DMS79 (cell line): ENCODE data around the gene CRACR2B.

Experiments used
- DNase-seq: peaks from one replicate; lab custom pipeline; 2025; lab: John Stamatoyannopoulos, UW

The CRACR2B gene

DNA sequence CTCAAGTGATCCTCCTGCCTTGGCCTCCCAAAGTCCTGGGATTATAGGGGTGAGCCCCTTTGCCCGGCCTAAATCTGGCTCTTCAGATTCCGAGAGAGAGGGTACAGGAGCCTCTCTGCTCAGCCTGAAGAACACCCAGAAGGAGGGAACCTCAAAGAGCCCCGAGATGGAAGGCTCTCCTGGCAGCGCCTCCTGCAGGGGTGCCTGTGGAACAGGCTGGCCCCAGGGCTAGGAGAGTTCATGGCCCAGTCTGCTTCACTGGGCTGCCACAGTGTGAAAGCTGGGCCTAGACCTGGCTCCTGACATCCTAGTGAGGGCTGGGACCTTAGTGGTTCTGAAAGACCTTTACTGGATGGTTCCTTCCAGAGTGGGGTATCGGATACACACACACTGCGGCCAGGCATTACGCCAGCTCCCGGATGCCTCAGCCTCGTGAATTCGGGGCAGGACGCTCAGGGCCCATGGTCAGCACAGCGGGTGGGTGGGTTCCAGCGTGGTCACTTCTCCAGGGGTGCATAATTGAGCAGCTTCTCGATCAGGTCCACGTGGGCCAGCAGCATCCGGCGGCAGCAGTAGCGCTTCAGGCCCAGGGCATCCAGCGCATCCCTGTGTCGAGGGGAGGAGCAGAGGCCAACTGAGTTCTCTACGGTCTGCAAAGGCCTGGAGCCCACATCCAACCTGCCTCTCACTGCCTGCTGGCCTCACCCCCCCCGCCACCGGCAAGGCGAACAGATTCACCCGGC lies 12.3 kb downstream of the CRACR2B start:
- no peak for DNase-seq

DNA sequence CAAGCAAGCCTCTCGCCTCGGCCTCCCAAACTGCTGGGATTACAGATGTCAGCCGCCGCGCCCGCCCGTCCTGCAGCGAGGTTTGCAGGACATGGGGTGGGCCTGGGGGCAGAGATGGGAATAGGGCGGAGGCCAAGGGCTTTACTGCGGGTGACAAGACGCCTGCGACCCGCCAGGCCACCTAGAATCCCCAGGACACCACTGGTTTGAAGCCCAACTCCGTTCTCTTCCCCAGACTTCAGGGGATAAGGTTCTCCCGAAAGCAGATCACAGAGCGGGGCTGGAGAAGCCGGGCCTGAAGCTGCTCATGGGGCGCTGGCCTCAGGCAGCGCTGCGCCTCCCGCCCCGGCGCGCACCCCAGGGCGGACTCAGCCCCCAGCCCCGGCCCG lies 14.3 kb downstream of the CRACR2B start:
- no peak for DNase-seq

DNA sequence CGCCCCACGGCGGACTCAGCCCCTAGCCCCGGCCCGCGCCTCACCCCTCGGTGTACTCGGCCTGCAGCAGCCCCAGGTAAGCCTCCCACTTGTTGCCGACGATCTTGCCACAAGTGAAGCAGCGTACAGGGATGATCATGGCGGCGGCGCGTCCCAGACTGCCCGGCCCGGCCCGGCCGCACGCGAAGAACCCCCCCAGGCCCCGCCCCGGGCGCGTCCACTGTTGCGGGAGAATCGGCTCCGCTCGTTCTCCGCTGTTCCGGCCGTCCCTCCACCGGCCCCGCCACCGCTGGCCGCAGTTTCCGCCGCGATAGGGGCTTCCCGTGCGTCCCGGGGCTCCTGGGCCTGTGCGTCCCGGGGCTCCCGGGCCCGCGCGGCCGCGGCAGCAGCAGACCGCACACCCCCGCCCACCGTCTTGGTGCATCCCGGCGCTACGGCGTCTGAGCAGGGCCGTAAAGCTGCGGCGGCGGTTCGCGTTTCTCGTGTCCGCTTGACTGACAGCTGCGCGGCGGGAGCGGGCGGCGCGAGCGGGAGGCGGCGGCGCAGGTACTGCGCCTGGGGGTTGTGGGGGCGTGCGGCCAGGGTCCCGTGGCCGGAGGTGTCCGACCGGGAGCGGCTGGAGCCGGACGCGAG lies 14.8 kb downstream of the CRACR2B start, which contains the start of the genes POLR2L and TSPAN4:
POLR2L (minus strand) TSS at position 160 of the 633 bp plus-strand sequence; CDS start at position 139, 21 bp downstream.
TSPAN4 (plus strand) TSS at position 483 of the 633 bp plus-strand sequence. CDS start 7,453 bp downstream, outside the sequence.
- DNase-seq = no peak

DNA sequence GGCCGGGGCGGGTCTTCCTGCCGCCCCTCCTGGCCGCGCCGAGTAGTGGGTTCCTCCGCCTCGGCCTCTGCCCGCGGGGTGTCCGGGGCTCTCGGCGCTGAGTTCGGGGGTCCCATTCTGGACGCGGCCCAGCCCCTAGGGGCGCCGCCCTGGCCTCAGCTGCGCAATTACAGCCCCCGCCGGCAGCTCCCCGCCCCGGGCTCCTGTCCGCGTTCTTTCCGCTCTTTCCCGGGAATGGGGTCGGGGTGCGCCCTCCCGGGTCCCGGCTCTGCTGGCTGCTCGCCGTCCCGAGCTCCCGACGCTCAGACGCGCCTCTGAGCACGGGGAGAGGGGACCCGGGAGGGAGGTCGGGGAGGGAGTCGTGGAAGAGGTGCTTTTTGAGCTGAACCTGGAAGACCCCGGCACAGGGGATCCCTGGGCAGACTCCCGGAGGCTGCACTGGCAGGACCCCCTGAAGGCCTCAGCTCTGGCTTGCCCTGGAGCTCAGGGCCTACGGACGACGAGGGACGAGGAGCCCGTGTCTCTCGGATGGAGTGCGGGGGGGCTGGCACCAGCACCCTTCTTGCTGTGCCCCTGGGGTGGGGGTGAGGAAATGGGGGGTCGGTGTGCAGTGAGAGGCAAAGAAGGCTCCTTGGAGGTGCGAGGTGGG lies 15.5 kb downstream of the CRACR2B start:
- no peak for DNase-seq

DNA sequence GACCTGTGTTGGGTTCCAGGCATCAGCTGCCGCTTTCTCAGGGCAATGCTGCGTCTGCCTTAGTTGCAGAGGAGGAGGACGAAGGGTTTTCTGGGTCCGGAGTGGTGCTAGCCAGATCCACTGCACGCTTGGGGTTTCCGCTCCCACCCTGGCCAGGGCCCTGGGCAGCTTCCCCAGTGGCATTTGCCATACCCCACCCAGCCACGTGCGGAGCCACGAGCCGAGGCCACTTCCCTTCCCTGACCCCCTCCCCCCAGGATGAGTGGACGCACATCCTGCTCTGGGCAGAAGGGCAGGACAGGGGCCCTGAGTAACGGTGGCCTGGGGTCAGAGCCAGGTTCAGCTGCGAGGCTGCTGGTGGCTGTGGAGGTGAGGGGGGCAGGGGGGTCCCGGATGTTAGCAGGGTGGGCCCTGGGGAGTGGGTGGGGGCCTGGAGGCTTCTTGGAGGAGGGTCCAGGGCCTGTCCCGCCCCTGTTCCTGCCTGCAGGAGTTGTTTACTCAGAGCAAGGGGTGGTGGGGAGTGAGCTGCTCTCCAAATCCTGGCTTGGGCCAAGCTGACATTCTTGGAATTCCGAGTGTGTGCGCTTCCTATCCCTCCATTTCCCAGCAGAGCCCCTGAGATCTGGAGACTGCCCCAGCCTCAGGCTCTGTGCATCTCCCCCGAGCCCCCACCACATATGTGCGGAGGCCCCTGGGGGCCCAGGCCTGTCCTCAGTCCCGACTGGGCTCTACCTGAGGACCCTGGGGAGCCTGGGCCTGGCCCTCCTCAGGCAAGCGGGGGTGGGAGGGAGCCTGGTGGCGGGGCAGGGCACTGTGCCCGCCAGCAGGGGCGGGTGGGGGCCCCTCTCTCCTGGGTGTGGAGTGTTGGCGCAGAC lies 16.3 kb downstream of the CRACR2B start:
- DNase-seq = no peak

DNA sequence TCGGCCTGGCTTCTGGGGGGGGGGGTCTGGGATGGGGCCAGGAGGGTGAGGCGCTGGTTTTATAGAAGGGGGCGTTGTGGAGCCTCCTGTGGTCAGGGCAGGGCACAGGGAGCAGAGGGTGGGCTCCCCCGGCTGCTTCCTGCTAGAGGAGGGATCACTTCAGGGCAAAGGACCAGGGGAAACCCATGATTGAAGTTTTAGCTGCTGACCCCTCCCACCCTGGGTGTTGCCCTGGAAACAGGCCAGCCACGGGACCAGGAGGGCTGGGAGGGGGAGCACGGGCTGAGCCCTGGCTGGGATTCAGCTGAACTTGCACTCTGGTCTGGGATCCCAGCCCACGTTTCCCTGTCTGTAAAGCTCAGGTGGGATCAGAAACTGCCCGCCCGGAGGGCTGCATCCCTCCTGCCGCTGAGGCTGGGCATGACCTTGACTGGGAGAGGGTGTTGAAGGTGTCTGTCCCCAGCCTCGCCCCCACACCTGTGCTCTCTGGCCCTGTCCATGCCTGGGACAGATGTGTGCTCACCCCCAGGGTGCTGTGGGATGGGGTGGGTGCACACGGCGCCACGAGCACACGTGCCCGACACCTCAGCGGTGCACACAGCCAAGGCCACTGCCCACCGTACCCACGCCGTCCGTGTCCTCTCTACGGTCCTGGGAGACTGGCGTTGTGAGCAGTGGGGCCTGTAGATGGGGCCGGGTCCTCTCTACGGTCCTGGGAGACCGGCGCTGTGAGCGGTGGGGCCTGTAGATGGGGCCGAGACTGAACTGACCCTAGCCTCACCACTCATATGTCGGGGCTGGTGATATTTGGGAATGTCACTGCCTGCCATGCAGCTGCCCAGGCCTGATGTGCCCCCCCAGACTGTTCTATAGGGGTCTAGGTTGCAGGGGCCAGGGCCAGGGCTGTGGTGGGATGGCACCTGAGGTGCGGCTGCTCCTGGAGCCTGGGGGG lies 17.2 kb downstream of the CRACR2B start:
- no peak for DNase-seq

DNA sequence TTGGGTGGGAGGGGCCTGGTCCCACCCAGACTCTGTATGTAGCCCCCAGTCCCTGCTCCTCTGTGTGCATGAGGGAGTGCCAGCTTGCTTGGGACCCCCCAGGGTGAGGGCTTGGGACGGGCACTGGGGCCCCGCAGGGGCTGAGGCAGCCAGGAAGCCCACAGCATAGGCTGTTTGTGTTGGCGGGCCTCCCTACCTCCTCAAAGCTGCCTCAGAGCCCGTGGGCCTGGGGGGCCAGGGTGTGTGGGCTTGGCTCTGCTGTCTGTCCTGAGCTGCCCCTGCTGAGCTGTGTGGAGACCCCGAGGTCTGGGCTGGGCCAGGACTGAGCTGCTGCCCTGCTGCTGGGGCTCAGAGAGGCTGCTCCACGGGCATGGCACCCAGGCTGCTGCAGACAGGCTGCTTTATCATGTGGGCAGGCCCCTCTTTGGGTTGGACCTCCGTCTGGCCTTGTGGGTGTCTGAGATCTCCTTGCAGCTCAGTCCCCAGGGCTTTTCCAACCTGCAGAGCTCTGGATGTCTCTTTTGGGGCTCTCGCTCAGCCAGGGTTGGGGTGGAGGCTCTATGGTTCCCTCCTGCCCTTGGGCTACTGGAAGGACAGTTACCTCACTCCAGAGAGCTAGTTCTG lies 18.3 kb downstream of the CRACR2B start:
- DNase-seq = no peak

DNA sequence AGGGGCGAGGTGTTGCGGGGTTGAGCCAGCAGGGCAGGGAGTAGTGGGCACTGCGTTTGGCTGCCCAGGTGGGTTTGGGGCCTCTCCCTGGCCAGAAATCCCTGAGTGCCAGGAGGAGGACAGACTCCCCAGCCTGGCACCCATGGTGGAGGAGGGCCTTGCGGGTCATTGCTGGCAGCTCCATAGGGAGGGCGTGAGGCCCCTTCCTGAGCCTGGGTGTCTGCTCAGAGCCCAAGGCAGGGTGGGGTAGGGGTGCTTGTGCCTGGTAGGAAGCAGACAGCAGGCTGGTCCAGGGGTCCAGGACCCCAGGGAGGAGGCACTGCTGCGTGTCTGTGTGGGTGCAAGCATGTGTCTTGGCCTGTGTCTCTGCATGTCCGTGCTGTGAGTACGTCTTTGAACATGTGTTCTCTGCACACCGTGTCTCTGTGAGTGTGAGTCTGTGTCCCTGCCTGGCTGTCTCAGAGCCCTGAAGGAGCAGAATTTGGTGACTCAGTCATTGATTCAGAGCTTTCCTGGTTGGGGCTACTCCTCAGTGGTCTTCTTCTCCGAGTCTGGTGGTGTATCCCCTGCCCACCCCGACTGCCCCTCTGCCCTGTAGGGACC lies 18.9 kb downstream of the CRACR2B start:
- no peak for DNase-seq

DNA sequence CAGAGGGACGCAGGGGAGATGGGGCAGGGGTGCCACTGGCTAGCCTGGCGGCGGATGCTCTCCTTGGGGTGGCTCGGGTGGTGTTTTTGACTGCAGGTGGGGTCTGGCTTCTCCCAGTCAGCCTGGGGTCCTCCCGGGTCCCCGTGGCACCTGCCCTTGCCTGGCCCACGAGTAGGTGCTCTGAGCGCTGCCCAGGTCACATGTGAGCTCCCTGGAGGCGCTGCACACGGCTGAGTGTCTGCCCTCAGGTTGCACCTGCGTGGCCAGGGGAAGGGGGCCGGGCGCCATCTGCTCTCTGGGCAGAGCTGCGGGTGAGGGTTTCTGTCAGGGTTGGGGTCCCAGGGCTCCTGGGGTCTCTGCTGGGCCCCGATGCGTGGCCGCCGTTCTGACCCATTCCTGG lies 20.2 kb downstream of the CRACR2B start:
- DNase-seq = no peak

DNA sequence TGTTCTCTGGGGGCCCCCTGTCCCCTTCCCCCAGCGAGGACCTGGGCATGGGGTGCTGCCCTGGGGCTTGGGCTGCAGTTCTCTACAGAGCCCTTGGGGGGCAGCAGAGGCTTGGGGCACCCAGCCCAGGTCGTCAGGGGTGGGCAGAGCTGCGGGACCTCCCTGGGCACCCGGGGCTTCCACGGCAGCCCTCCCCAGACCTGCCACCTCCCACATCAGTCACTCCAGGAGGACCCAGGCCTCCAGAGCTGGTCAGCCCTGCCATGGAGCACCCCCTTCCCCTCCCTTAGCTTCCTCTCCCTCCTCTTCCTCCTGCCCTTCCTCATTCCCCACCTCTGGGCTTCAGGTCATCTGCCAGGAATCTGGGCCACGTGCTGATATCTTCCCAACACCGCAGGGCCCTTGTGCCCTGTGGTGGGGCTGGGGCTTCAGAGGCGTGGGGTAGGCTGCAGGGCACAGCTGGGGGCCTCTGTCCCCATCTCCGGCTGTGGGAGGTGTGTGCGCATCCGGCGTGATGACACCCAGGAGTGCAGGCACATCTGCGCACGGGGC lies 20.7 kb downstream of the CRACR2B start:
- no peak for DNase-seq

DNA sequence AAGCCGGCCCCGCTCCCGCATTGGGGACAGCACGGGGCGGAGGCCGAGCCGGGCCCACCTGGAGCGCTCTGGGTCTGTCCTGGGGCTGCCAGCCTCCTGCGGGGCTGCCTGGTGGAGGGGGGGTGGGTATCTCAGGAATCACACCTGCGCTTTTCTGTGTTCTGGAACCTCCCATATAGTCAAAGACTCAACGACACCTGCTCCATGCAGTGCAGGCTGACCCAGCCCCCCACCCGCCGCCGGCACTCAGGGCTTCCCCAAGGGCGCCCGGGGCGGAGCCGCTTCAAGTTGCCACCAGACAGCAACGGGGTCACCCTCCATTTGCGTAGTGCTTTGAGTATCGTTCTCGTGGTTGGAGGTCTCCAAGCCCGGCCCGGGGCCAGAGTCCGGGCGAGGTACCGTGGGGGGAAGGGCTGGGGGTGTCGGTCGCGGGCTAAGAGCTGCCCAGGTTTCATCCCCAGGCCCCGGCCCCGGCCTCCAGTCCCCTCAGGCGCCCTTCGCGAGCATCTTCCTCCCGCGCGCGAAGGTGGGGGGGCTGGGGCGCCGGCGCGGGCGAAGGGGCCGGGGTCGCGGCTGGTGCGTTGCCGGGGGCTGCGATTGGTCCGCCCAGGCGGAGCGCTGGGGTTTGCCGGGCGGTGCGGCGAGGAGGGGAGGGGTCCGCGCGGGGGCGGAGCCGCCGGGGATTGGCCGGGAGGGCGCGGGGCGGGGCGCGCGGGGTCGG lies 21.5 kb downstream of the CRACR2B start:
- DNase-seq = no peak

DNA sequence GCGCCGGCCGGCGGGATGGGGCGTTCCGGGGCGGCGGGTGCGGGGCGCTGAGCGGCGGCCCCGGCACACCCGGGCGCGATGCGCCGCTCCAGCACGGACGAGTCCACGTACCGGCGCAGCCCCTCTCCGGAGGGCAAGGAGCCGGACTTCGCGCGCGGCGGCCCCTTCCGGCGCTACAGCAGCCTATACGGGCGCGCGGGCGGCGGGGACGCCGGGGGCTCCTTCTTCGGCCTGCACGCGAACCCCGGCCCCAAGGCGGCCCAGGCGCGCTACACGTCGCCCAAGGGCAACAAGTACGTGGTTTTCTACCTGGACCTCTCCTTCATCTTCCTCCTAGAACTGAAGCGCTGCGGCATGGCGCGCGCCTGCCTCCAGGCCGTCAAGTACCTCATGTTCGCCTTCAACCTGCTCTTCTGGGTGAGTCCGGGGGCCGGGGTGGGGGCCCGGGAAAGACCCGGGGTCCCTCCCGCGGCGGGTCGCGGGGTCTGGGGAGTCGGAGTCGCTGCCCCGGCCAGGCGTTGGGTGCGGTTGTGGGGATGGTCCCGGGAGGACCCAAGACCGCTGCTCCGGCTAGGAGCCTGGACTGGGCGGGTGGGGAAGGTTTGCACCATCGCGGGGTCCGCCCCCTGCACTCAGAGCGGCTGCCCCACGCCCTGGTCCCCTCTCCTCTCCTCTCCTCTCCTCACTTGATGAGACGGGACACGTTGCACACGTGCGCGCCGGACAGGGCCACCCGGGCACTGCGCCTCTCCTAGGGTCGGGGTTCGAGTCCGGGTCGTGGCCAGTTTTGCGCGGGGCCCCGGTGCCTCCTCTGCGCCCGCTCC lies 22.4 kb downstream of the CRACR2B start:
- DNase-seq = no peak

DNA sequence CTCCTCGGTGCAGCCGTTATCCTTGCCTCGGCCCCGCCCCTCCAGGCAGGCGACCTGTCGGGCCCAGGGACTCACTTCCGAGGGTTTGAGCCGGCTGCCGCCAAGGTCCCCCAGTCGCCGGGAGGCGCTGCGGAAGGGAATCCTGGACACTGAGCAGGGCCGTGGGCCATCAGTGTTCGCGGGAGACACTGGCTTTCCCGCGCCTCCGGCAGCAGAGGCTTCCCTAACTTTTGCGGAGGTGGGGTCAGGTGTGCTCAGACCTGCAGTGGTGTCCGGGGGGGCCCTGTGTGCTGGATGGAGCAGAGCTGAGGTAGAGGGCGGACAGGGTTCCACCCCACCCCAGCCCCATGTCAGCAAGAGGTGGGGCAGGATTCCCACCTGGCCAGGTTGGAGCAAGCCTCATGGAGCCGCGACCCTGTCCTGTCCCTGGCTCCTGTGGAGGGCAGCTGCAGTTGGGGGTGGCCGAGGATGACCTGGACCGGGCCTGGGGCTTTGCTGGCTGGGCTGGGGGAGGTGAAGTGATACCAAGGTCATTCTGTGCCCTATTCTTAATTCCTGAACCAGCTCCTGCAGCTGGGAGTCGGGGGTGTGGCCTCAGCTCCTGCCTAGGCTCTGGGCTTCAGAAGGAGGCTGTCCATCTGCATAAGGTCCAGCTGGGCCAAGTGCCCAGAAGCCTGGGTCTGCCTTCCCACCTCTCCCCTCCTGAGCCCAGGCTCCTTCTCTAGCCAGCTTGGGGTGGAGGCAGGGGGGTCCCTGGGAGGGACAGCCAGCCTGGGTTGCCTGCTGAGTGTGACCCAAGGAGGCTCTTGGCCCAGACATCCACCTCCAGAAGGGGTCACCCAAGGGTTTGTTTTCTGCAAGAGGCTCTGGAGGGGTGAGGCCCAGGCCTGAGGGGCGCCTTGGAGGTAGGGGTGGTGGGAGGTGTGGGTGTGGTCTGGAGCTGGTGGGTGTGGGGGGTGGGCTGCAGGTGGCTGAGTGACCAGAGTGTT lies 23.4 kb downstream of the CRACR2B start:
- DNase-seq = no peak

DNA sequence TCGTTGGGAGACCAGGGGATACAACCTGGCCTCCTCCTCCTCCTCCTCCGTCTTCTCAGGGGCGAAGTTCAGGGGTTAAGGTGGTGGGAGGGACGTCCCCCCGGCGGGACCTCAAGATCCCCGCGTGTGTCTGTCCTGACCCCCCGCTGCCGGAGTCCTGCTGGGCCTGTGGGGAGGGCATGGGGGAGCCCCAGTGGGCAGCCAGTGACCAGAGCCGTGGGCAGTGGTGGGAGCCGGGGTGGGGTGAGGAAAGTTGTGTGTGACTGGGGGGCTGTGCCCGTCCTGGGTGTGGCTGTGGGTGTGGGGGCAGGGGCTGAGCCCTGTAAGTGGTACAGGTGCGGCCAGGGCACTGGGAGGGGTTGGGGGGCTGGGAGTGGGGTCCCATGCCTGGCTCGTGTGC lies 25.0 kb downstream of the CRACR2B start:
- DNase-seq = no peak

DNA sequence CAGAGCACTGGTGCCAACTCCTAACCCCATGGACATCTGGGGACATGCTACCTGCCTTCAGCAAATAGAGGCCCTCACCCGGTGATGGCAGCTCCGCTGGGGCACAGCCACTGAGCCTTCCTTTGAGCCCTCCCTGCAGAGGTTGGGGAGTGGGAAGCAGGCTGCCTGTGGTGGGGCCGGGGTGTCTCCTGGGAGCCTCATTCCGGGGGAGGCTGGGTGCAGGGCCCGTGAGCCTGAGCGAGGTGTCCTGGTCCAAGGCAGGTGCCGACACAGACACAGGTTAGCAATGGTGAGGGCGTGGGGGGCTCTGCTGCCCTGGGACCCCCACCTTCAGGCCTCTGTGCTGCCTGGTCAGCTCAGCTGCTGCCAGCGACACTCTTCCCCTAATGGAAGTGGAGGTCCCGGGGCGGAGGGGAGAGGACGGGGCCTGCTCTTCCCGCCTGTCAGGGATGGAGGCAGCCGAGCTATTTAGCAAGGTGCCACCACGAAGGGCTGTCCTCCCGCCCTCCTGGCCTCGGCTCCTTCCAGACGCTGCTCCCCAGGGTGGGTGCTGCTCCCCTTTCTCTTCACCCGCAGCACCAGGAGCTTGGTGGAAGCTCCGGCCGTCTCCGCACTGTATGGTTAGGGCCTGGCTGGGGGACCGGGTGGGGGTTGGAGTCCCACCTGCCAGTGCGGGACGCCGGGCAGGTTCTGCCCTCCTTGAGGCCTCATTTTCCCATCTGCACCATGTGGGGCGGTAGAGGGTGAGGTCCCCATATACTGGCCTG lies 26.1 kb downstream of the CRACR2B start:
- no peak for DNase-seq
